Body of pancreas (tissue), 4 donors: ENCODE data around the gene CCDC81. TPM values are rescaled to one million over a fixed set of nuclear protein-coding genes. Genes with fewer than 3 reads are reported as not detected.

Source experiments
- ATAC-seq: fragments of 150-250 bp; one replicate; pipeline ENCODE4 v1.9.1; 2016
- DNase-seq, 4 donors: peaks; one replicate each; pipeline ENCODE4 v3.0.0-alpha.2; 2019
- H3K27ac ChIP-seq, 4 donors: fragments of 200-600 bp; sonication (generic); 1 replicate in 3 of 4; 2 replicates in 1 of 4; pipeline versions ENCODE4 v1.5.1 to v1.6.1; 2016 to 2019; ENCODE audit warnings: mild to moderate bottlenecking in 1 of 4, mixed read lengths in 1 of 4, moderate library complexity in 1 of 4
- H3K27me3 ChIP-seq, 2 donors: fragments of 200-600 bp; sonication (generic); one replicate each; pipeline ENCODE4 v1.6.0; 2016; ENCODE audit warnings: mild to moderate bottlenecking in 1 of 2
- H3K36me3 ChIP-seq, 2 donors: fragments of 200-600 bp; sonication (generic); replicated peaks in 1 of 2; 2 replicates each; pipeline ENCODE4 v1.5.1; 2016; ENCODE audit warnings: low read depth in 2 of 2; ENCODE audit not compliant: insufficient read depth in 1 of 2
- H3K4me1 ChIP-seq: fragments of 200-600 bp; sonication (generic); one replicate; pipeline ENCODE4 v1.6.0; 2016
- H3K4me3 ChIP-seq, 2 donors: fragments of 200-600 bp; sonication (generic); 1 replicate in 1 of 2; 2 replicates in 1 of 2; pipeline ENCODE4 v1.5.1; 2016 to 2019
- H3K9me3 ChIP-seq, 3 donors: fragments of 200-600 bp; sonication (generic); 1 replicate in 2 of 3; 2 replicates in 1 of 3; pipeline ENCODE4 v1.5.1; 2016
- POLR2A ChIP-seq, 3 donors: fragments of 450-650 bp; IDR thresholded peaks; one replicate each; pipeline ENCODE4 v1.6.1; 2016; ENCODE audit warnings: antibody characterized with exemption in 3 of 3, mild to moderate bottlenecking in 2 of 3
- WGBS, 2 donors: methylation state at CpG; one replicate each; pipeline ENCODE4 v1.1.5; 2017; 5-methylcytosine and 5-hydroxymethylcytosine counted together
- intact Hi-C: fragments of 100-400 bp; cut with DNase I; formaldehyde crosslinking; loops from one replicate; pipeline ENCODE4 v1.15.1; 2023
- total RNA-seq, 2 donors: library from RNA; depleted of rRNA; stranded (reverse); fragments of >200 nt; gene quantifications; one replicate each; pipeline ENCODE4 v1.1.0, GENCODE V29; 2016
- TF ChIP-seq, protein P1 (sequence below), 7 experiments: fragments of 450-650 bp in 4 of 7; fragments of 200-600 bp in 3 of 7; sonication (generic) in 3 of 7; IDR thresholded peaks; one replicate each; pipeline ENCODE4 v1.5.1; 2016 to 2019; ENCODE audit warnings: antibody characterized with exemption in 7 of 7

CCDC81 gene
- total RNA-seq, 2 donors from 2014 or later = 0.52 TPM; not detected in 1

DNA sequence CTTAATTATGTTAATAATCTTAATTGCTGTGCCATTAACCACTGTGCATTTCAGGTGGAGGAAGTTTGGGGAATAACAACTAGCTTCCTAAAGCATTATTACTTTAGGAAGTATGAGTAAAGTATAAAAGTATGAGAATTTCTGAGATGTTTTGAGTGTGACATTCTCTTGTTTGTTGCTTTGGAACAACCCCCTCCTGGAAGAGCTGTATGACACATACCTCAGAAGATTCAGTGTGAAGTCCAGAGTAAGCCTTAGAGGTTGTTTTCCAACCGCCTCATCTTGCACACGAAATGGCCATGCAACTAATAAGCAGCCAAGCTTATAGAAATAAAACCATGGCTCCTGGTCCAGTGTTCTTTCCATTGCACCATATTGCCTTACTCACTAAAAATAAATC lies 21.7 kb downstream of the CCDC81 start:
- ATAC-seq (no peak), DNase-seq (no peak)
- Histone ChIP-seq H3K27me3 (no peaks in the 10 kb centered on the region), H3K4me3 (no peak overlapping the region), H3K36me3 (no peaks in the 10 kb centered on the region), H3K9me3 (no peaks in the 10 kb centered on the region), H3K4me1 (no peaks in the 10 kb centered on the region), H3K27ac (no peak overlapping the region)
- WGBS, 2 donors = 90 to 92% methylated on average over 2 of the region's 2 CpGs
- intact Hi-C loops = no loop called here
- TF ChIP-seq, protein P1, sequence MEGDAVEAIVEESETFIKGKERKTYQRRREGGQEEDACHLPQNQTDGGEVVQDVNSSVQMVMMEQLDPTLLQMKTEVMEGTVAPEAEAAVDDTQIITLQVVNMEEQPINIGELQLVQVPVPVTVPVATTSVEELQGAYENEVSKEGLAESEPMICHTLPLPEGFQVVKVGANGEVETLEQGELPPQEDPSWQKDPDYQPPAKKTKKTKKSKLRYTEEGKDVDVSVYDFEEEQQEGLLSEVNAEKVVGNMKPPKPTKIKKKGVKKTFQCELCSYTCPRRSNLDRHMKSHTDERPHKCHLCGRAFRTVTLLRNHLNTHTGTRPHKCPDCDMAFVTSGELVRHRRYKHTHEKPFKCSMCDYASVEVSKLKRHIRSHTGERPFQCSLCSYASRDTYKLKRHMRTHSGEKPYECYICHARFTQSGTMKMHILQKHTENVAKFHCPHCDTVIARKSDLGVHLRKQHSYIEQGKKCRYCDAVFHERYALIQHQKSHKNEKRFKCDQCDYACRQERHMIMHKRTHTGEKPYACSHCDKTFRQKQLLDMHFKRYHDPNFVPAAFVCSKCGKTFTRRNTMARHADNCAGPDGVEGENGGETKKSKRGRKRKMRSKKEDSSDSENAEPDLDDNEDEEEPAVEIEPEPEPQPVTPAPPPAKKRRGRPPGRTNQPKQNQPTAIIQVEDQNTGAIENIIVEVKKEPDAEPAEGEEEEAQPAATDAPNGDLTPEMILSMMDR (IDR thresholded peaks at IDR 0.05) = no peak
- no peak for TF ChIP-seq POLR2A (IDR thresholded peaks at IDR 0.05)

- H3K4me1 ChIP-seq = no peaks in the 10 kb centered on the region
- ATAC-seq (no peak), DNase-seq (no peak)
- TF ChIP-seq, protein P1 (IDR thresholded peaks at IDR 0.05) = no peak
- TF ChIP-seq POLR2A (IDR thresholded peaks at IDR 0.05) = no peak
- no peak overlapping the region for H3K4me3 ChIP-seq
- no peak overlapping the region for H3K27ac ChIP-seq
- no peaks in the 10 kb centered on the region for H3K9me3 ChIP-seq
- no peaks in the 10 kb centered on the region for H3K27me3 ChIP-seq
- H3K36me3 ChIP-seq = no peaks in the 10 kb centered on the region
- intact Hi-C loops = no loop called here
Measured at GRCh38 chr11:86397351-86397750, 22.7 kb downstream of the CCDC81 start.

GRCh38 chr11:86398106-86398505 lies 23.4 kb downstream of the CCDC81 start:
- ATAC-seq (no peak), DNase-seq (no peak)
- Histone ChIP-seq H3K36me3 (no peaks in the 10 kb centered on the region), H3K9me3 (no peaks in the 10 kb centered on the region), H3K27ac (no peak overlapping the region), H3K4me3 (no peak overlapping the region), H3K4me1 (no peaks in the 10 kb centered on the region), H3K27me3 (no peaks in the 10 kb centered on the region)
- TF ChIP-seq POLR2A (IDR thresholded peaks at IDR 0.05) = no peak
- TF ChIP-seq, protein P1 (IDR thresholded peaks at IDR 0.05) = no peak
- WGBS, 2 donors = 89 to 93% methylated on average over 3 of the region's 3 CpGs
- intact Hi-C loops = no loop called here

- Histone ChIP-seq H3K4me3 (no peak overlapping the region), H3K36me3 (no peaks in the 10 kb centered on the region), H3K4me1 (no peaks in the 10 kb centered on the region), H3K27me3 (no peaks in the 10 kb centered on the region), H3K27ac (no peak overlapping the region), H3K9me3 (no peaks in the 10 kb centered on the region)
- intact Hi-C loops = no loop called here
- ATAC-seq (no peak), DNase-seq (no peak)
- TF ChIP-seq, protein P1 (IDR thresholded peaks at IDR 0.05) = no peak
- TF ChIP-seq POLR2A (IDR thresholded peaks at IDR 0.05) = no peak
- 68 to 73% methylated on average over 1 of the region's 1 CpG for WGBS, 2 donors
Measured at GRCh38 chr11:86403458-86403857, 28.8 kb downstream of the CCDC81 start.

DNA sequence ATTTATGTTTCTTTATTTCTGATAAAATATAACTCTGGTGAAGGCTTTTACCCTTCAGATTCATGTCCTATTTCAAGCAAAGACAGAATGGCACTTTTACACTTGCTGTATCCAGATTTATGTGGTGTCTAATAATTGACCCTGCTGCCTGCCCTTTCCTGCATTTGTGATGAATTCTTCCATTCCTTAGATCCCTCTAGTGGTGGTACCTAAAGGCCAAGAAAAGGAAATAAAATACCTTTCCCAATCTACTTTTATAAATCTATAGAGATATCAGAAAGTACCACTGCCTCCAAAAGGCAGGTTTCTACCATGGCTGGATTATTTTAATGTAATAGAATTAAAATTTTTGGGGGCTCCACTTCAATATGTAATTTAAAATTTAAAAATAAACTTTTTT lies 34.2 kb downstream of the CCDC81 start:
- H3K4me1 ChIP-seq = no peaks in the 10 kb centered on the region
- H3K27ac ChIP-seq = no peak overlapping the region
- H3K27me3 ChIP-seq = no peaks in the 10 kb centered on the region
- no peaks in the 10 kb centered on the region for H3K9me3 ChIP-seq
- DNase-seq (no peak), ATAC-seq (no peak)
- intact Hi-C loops = no loop called here
- H3K4me3 ChIP-seq = no peak overlapping the region
- no peak for TF ChIP-seq POLR2A (IDR thresholded peaks at IDR 0.05)
- TF ChIP-seq, protein P1 (IDR thresholded peaks at IDR 0.05) = no peak
- H3K36me3 ChIP-seq = no peaks in the 10 kb centered on the region
